OCI-LY3 (cell line): ENCODE results near the gene OR14A16.

Source experiments
- CTCF ChIP-seq: fragments of 200-600, 300-600 bp; sonication (generic); IDR thresholded peaks from 2 replicates; pipeline ENCODE4 v1.5.1; 2014; ENCODE audit warnings: antibody characterized with exemption, low read length, low read depth
- EZH2phosphoT487 ChIP-seq: fragments of 200-600 bp; shearing (Covaris generic); IDR thresholded peaks from 2 replicates; pipeline ENCODE4 v1.6.1; 2018; ENCODE audit warnings: antibody characterized with exemption, mixed run types, low read depth

GRCh38 chr1:247854899-247855545, 31.1 kb upstream of the OR14A16 start:
- no peak for TF ChIP-seq CTCF
- TF ChIP-seq EZH2phosphoT487: no peak
